22Rv1 (cell line): Measurements from ENCODE around the gene ZNF219.

Experiments
- CTCF ChIP-seq: fragments of 450-650 bp; IDR thresholded peaks from 2 replicates; pipeline ENCODE4 v1.5.1; 2017; ENCODE audit warnings: mild to moderate bottlenecking
- ZFX ChIP-seq: fragments of 450-650 bp; IDR thresholded peaks from 2 replicates; pipeline ENCODE4 v1.6.1; 2017; ENCODE audit warnings: antibody characterized with exemption, borderline replicate concordance

GRCh38 chr14:21047378-21047781, 51.1 kb downstream of the ZNF219 start:
- TF ChIP-seq CTCF (no peak), ZFX (no peak)
